ENCODE measurements around the gene SKI.
"Not testable (repeated sequence)": the region's sequence is repeated elsewhere in the genome, so short reads cannot be mapped to it uniquely, and the experiment has no call there.

Gene SKI

DNA sequence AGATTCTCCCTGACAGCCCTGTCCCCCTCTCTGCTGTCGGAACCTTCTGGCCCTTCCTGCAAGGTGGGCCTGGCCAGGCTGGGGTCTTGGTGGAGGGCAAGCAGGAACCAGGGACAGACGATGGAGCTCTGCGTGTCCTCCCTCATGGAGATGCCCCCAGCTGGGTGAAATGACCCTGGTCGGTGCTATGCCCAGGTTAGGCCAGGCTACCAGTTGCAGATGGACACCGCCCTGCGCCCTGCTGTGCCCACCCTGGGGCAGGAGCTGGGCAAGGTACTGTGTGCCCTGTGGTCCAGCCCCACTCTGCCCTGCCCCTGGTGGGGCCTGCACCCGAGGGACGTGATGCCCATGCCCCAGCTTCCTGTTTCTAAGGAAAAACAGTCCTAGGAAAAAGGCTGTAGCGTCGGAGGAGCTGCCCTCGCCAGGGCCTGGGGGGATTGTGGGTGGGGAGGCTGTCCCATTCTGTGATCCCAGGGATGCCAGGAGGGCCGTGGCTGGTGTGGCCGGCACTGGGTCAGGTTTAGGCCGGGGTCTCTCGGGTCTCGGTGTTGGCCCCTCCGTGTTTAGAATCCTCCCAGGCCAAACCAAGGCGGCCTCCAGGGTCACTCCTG is 85.6 kb downstream of the SKI start:
- DNase-seq, result no peak

DNA sequence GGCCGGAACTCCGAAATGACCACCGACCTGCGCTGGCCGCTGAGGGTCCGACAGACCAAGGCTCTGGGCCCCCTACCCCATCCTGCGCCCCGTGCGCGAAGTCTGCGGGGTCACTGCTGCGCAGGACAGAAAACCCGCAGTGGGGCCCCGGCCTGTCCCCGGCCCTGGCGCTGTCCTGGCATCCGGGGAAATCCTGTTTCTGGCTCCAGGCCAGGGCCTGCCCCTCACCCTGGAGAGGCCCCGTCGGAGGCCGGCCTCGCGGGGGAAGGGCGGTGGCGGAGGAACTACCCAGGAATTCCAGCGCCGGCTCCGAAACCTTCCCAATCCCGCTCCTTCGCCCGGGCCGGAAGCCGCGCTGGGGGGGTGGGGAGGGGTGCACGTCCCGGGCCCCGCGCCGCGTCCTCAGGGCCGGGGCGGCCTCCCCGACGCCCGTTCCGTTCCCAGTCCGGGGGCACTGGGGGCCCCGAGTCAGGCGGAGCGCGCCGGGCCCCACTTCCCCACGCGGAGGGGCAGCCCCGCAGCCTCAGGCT is 86.2 kb downstream of the SKI start:
- no peak for DNase-seq

DNA sequence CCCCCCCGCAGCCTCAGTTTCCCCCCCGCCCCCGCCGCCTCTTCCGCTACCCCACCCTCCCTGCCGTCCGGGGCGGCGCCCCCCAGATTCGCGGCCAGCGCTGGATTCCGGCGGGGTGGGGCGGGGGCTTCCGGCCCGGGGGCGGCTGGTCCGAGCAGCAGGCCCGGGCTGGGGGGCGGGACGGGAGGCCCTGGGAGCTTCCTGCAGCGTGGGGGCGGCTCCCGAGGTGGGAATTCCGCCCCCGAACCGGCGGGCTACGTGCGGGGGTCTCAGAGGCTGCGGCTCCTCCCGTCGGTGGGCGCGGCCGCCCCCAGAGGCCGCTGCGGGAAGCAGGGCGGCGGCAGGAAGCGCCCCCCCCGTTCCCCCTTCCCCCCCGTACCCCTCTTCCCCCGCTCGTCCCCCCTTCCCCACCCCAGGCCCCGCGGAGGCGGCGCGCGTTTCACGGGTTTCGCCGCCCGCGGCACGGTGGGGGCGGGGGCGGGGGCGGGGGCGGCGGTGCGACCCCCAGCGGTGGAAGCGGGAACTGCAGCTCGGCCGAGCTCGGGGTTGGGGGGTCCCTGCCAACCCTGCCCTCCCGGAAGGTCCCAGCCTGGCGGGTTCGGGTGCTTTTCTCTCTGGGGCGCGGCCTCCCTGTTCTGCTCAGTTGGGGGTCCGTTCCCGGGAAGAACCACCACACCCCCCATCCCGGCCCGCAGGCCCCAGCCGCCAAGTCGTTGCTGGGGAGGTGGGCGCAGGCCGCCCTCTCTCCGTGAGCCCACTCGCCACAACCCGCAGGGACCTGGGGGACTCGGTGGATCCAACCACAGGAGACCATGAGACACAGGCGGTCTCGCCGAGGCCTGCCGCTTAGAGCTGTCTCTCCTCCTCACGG is 86.9 kb downstream of the SKI start:
- DNase-seq, result peak; percentile 70

DNA sequence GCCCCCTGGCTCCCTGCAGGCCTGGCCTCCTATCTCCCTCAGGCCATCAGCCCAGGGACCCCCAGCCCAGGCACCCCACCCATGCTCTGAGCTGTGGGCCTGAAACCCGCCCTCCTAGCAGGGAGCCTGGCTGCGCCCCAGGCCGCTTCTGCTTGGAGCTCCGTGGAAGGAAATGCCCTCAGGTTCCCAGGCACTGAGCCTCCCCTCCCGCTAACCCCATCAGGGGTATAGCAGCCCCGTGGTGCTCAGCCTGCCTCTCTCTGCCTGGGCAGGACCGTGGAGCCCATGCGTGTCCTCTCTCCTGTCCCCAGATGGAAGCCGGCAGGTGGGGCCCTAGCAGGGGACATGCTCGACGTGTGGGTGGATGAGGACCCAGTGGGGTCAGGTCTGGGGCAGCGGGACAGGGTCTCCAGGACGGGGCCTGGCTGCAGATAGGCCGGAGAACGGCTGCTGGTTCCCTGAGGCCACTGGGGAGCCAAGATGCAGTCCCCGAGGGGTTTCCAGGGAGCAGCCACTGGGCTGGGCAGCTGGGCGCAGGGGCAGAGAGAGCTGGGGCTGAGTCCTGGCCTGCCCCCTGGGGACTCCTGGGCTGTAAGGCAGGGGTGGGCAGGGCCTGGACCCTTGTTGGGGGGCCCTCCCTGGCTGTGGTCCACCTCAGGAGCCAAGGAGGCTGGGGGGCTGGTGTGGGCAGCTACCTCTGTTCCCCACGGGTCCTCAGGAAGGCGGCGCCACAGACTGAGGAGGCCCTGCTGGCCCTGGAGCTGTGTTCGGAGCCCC is 87.7 kb downstream of the SKI start:
- DNase-seq, result no peak

DNA sequence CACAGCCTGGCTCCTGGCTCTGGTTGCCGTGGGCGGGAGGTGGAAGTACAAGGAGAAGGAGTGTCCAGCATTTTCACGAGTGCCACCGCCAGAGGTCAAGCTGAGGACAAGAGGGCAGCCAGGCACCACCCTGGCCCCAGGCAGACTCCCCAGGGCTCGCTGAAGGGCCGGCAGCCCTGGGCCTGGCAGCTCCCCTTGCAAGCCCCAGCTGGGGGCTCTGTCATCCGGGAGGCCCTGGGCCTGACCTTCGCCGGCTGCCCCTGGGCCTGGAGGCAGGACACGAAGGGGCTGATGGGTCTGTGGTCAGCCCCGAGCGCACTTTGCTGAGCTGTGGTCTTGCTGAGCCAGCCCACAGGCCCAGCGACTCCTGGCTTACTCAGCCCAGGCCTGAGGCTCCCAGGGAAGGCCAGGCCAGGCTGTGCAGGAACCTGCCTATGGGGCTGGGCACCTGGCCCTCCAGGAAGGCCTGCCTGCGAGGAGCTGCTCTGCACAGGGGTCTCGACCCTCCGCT is 88.4 kb downstream of the SKI start:
- no peak for DNase-seq

DNA sequence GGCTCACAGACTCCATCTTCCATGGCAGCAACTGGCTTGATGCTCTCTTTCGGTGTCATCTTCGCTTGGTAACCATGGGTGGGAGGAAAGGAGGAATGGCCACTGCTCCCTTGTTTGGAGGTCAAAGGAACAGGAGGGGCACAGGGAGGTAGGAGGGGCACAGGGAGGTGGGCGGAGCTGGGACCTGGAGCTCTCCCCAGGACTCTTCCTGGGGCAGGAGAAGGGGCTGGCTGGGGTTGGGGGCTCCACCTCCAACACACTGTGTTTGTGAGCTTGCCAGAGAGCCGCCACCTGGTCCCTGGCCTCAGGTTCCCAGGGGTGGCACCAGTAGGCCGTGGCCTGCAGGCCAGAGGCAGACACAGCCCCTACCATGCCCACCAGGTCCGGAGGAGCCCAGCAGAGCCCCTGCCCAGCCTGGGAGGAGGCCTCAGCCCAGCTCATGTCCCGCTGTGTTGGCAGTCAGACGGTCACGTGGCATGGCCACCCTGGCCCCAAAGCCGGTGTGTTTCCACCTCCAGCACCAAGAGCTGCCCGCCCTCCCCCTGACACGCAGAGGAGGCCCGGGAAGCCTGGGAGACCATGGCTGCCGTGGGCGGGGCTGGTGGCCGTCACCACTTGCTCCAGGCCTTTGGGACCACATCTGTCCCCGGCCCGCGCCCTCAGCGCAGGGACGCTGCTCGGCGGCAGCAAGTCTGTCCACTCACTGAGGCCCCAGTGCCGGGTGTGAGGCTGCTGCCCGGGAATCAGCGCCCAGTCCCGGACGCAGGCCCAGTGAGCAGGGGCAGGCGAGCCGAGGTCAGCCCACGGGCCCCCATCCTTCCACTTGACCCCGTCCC is 89.3 kb downstream of the SKI start:
- no peak for DNase-seq

DNA sequence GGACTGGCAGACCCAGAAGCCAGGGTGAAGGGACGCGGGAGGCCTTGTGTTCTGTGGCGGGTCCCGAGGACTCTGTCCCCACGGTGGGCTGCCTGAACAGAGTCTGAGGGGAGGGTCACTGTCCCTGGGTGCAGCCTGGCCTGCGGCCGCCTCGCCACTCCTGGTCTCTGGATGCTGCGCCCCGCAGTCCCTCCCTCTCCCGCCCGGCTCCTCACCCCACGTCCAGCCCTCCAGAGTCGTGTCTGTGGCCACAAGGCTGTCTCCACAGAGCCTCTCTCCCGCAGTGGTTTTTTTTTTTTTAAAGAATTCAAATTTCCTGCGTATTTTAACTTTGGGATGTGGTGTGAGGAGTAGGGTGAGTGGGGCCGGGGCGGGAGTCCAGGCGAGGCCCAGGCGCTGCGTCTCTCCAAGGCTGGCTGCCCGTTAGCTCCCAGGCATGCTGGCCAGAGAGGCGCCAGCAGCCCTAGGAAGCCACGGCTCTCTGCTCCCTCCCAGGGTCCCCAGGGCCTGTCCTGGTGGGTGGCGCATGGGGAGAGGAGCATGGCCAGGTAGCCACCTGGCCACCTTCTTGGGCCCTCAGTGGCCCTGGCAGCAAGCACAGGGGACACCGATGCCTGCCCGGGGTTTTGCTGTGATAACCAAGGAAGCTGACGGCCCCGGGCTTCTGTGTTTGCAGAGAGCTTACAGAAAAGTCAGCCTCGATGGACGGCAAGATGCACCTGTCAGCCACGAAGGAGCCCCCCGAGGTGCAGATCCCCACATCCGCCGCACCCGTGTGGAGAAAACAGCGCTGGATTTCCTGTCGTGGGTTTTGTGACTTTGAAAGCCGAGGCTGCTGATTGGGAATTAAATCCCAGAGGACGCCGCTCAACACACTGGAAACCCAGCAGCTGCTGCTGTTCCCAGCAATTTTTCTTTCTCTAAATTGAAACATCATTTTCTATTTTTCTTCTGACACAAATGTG is 90.5 kb downstream of the SKI start:
- DNase-seq, result no peak

DNA sequence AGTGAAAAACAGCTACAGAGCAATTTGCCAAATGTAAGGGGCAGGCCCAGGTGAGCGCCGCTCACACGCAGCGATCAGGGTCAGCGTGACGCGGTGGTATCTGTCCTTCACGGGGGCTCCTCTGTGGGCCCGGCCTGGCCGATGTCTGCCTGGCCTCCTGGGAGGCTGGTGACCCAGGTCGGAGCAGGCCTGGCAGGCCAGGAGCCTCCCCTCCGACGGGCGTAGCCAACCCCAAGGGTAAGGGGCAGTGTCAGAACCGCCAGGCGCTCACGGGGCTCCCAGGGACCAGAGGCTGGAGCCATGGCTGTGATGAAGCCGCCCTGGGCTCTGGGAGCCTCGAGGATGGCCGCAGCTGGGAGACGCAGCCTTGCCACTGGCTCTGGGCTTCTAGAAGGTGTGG is 91.2 kb downstream of the SKI start:
- no peak for DNase-seq

DNA sequence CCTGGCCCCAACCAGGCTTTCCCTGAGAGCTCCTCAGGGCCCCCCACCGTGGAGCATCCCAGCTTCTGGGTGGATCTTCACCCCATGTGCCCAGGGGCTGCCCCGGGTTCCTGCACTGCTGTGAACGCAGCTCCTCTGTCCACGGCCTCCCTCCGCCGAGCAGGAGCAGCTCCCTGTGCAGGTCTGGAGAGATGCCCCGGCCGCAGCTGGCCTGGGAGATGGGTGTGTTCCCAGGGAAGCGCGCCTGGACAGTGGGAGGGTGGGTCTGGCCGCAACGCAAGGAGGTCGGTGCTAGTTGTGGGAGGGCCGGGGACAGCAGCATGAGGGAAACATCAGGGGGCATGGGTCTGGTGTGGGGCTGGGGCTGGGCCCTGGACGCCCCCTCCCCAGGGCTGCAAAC is 91.9 kb downstream of the SKI start:
- no peak for DNase-seq

DNA sequence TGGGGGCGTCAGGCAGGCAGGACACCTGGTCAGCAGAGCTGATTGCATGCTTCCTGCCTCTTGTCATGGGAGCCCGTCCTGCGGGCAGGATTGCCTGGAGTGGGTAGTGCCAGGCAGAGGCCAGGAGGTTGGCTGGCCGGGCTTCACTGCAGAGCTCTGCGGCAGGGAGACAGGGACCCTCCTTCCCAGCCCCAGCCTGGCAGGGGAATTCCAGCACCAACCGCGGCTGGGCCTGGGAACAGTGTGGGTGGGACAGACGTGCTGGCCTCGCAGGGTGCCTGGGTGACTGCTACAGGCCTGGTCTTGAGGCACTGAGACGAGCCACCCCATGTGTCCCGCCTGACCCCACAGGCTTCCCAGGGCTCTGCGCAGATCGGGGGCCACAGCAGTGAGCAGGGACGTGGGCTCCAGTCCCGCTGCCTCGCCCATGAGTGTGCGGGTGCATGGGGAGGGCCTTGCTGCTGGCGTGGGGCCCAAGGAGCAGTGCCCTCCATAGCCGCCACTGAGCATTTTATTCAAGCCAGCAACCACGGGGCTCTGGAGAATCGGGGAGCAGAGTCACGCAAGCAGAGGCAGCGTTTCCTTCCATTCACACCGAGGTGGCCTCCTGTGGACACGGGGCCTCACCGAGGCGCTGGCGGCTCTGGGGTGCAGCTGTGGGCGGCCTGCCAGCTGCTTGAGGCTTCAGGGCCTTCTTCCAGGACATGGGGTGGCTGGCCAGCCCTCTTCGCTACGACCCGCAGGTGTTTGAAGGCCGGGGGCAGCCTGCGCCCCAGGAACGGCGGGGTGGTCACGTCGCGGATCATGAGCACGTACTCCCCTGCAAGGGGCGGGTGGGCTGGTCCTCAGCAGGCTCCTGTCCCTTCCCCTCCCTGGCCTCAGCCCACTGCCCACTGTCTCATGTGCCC is 92.9 kb downstream of the SKI start:
- no peak for DNase-seq

DNA sequence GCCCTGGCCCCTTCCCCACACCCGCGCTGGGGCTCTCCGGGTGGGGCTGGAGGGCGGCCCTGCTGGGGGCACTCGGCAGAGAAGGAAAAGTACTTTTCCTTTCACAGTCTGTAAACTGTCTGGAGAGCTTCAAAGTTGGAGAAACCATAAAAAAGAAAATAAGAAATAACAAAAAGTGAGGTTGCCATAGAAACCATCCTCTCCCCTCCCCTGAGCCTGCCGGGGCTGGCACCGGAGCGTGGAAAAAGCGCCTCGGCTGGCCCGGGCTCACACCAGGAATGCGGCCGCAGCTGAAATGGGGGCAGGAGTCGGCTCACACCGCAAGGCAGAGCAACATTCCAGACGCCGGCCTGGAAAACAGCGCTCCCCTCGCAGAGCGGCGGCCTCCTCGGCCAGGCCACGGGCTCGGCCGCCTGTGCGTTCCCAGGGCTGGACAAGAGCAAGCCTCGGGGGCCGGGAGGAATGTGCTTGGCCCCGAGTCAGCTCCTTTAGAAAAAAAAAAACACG is 94.0 kb downstream of the SKI start:
- no peak for DNase-seq

DNA sequence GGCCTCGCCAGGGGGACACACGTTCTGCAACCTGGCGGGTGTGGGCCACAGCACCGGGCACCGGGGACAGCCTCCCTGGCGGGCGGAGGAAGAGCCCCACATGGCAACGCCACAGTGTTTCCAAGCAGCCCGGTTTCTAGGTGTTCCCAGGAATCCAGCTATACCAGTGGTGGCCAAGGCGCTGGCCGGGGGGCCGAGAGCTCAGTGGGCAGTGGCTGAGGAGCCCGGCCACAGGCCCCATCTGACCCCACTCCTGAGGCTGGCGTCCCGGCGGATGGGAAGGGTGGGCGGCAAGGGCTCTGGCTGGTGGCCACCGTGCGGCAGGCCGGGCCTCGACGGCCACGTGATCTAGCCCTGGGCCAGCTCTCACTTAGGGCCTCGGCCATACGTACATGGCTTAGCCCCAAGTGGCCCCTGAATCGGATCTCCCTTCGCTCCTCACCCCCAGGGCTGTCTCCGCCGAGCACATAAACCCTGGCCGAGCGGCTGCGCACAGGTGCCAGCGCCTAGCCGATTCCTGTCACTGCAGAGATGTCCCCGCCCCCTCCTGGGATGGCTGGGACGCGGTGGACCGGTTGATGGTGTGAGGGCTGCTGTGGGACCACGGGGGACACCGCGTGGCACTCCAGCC is 94.6 kb downstream of the SKI start:
- no peak for DNase-seq

DNA sequence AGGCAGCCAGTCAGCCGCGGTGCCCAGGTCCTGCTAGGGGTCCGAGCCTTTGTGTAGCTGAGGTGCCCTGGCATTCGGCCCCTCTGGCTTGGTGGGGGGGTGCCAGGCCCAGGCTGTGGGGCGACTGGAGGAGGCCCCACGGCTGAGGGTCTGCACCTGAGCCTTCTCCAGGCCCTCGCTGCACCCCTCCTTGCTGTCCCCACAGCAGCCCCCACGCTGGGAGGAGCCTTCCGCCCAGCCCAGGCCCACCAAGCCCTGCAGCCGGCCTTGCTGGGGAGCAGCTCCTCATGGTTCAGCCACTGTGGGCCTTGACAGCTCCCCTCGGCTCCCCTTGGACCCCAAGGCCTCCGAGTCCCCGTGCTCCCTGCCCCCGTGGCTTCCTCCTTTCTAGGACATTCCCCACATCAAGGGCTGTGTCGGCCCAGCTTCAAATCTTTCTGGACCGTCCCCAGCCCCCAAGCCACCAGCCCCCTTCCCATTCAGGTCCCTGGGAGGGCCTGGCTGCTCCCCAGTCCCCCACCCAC is 95.4 kb downstream of the SKI start:
- no peak for DNase-seq

DNA sequence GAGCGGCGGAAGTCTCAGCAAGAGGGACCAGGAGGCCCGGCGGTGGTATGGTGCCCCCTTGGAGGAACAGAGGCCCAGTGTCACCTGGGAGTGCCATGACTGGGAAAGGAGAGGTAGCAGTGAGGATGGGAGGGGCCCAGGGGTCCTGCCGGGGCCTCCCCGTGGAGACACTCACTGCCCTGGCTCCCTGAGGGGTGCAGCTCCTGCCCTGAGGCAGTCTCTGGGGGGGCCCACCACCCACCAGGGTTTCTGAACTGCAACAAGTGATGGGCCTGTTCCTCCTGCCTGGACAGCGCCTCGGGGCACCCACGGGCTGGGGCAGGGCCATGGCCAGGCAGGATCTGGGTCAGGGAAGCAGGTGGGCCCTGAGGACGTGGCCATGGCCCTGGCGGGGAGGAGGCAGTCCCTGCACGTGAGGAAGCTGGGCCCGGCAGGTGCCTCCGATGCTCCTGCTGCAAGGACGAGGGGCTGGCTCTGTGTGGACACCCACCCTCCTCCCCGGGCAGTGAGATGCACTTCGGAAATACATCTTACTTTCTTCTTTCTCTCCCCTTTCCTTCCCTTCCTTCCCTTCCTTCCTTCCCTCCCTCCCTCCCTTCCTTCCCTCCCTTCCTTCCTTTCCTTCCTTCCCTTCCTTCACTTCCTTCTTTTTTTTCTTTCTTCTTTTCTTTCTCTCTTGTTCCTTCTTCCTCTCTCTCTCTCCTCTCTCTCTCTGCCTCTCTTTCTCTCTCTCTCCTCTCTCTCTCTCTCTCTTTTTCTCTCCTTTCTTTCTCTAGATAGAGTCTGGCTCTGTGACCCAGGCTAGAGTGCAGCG is 96.6 kb downstream of the SKI start:
- DNase-seq, result no peak

DNA sequence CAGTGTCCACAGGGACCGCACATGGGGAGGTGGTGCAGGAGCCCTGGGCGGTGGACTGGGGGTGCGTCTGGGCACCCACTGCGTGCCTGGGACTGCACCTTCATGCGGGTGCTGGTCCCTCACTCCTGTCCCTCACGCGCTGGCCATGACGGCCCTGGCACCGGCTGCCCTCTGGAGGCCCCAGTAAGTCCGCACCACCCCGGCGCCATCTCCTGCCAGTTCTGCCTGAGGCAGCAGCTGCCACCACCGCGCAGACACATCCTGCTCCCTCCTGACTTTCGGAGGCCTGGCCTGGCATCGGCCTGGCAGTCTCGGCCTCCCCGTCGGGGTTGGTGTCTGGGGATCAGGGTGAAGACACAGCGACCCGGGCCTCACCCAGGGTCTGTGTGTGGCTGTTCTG is 98.4 kb downstream of the SKI start:
- no peak for DNase-seq

DNA sequence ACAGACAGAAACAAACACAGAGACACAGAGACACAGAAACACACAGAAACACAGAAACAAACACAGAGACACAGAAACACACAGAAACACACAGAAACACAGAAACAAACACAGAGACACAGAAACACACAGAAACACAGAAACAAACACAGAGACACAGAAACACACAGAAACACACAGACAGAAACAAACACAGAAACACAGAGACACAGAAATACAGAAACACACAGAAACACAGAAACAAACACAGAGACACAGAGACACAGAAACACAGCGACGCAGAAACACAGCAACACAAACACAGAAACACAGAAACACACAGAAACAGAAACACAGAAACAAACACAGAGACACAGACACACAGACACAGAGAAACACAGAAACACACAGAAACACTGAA is 99.0 kb downstream of the SKI start:
- not testable (repeated sequence) for DNase-seq

DNA sequence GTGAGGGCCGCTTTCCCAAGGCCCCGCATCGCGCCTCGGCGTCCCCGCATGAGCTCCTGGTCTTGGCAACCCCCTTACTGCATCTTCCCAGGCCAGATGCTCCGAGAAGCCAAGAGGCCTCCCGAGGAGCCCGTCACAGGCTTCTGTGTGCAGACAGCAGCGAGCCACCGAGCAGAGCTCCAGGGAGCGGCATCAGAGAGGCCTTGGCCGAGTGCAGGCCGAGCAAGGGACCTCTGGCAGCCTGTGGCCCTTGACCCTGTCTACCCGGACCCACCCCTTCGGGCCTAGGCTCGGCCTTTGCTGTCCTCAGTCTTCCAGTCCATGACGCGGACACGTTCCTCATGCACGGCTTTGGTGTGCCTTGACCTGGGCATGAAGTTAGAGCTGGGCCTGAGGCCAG is 99.7 kb downstream of the SKI start:
- no peak for DNase-seq
